Breast epithelium (tissue), 3 donors: ENCODE data around the gene PTPRN2.

Experiments
- POLR2A ChIP-seq: fragments of 450-650 bp; IDR thresholded peaks from one replicate; pipeline ENCODE4 v1.6.1; 2016; ENCODE audit warnings: antibody characterized with exemption, mild to moderate bottlenecking, moderate library complexity
- TF ChIP-seq, protein P1 (sequence below), 3 donors: fragments of 450-650 bp; IDR thresholded peaks; one replicate each; pipeline ENCODE4 v1.5.1; 2016 to 2017; ENCODE audit warnings: antibody characterized with exemption in 3 of 3, mild to moderate bottlenecking in 3 of 3, moderate library complexity in 3 of 3

- TF ChIP-seq, protein P1, sequence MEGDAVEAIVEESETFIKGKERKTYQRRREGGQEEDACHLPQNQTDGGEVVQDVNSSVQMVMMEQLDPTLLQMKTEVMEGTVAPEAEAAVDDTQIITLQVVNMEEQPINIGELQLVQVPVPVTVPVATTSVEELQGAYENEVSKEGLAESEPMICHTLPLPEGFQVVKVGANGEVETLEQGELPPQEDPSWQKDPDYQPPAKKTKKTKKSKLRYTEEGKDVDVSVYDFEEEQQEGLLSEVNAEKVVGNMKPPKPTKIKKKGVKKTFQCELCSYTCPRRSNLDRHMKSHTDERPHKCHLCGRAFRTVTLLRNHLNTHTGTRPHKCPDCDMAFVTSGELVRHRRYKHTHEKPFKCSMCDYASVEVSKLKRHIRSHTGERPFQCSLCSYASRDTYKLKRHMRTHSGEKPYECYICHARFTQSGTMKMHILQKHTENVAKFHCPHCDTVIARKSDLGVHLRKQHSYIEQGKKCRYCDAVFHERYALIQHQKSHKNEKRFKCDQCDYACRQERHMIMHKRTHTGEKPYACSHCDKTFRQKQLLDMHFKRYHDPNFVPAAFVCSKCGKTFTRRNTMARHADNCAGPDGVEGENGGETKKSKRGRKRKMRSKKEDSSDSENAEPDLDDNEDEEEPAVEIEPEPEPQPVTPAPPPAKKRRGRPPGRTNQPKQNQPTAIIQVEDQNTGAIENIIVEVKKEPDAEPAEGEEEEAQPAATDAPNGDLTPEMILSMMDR (IDR thresholded peaks at IDR 0.05) = no peak
- TF ChIP-seq POLR2A = no peak
Observed at GRCh38 chr7:157727964-157728615, 859.5 kb downstream of the PTPRN2 start.
